ENCODE measurements around the gene CNN2. TPM values are rescaled to one million over a fixed set of nuclear protein-coding genes. Genes with fewer than 3 reads are reported as not detected.

The CNN2 gene
- polyA plus RNA-seq, 1 donor from 2014 or later = 42.8 TPM

GRCh38 chr19:1057176-1057855, 30.9 kb downstream of the CNN2 start:
- Histone ChIP-seq H3K4me3 (ENCODE audit: low read length) (no peak overlapping the region), H3K27ac (ENCODE audit: low read length) (no peak overlapping the region), H3K9me3 (ENCODE audit: low read length) (peaks cover 28% of the 10 kb centered on the region), H3K4me2 (ENCODE audit: low read length) (no peak overlapping the region), H3K9me2 (ENCODE audit: insufficient read depth, low read length) (no peaks in the 10 kb centered on the region), H3K79me2 (replicated peaks; ENCODE audit: insufficient read depth, low read length) (no peaks in the 10 kb centered on the region), H3K36me3 (ENCODE audit: insufficient read depth, low read length) (peaks cover 12% of the 10 kb centered on the region), H3K9ac (ENCODE audit: low read length) (no peak overlapping the region), H3F3A (ENCODE audit: insufficient read depth, low read length, poor library complexity, severe bottlenecking) (no peaks in the 10 kb centered on the region), H4K20me1 (ENCODE audit: insufficient read depth) (no peaks in the 10 kb centered on the region), H3K27me3 (ENCODE audit: insufficient read depth, low read depth, low read length) (no peaks in the 10 kb centered on the region), H2AFZ (ENCODE audit: low read depth, low read length) (no peak overlapping the region)
- no peak for TF ChIP-seq TAF1 (IDR thresholded peaks at IDR 0.05; ENCODE audit: low read depth)
- TF ChIP-seq EP300 (conservative IDR thresholded peaks at IDR 0.05; ENCODE audit: poor library complexity, severe bottlenecking) = no peak
- TF ChIP-seq POLR2AphosphoS5 (IDR thresholded peaks at IDR 0.05) = no peak
- TF ChIP-seq EZH2 (IDR thresholded peaks at IDR 0.05; ENCODE audit: borderline replicate concordance, insufficient read depth, low read length, poor library complexity, severe bottlenecking) = no peak
- TF ChIP-seq RAD21 (conservative IDR thresholded peaks at IDR 0.05) = no peak
- TF ChIP-seq CTCF (IDR thresholded peaks at IDR 0.05; ENCODE audit: poor library complexity, severe bottlenecking) = no peak
- TF ChIP-seq SMC3 (conservative IDR thresholded peaks at IDR 0.05; ENCODE audit: poor library complexity) = no peak
- no peak for TF ChIP-seq MXI1 (conservative IDR thresholded peaks at IDR 0.05; ENCODE audit: poor library complexity, severe bottlenecking)
- no peak for TF ChIP-seq REST (IDR thresholded peaks at IDR 0.05; ENCODE audit: borderline replicate concordance)

- no peaks in the 10 kb centered on the region for H3F3A ChIP-seq (ENCODE audit: insufficient read depth, low read length, poor library complexity, severe bottlenecking)
- no peaks in the 10 kb centered on the region for H3K9me2 ChIP-seq (ENCODE audit: insufficient read depth, low read length)
- H3K27ac ChIP-seq (ENCODE audit: low read length) = no peak overlapping the region
- H3K27me3 ChIP-seq (ENCODE audit: insufficient read depth, low read depth, low read length) = no peaks in the 10 kb centered on the region
- H3K4me2 ChIP-seq (ENCODE audit: low read length) = no peak overlapping the region
- H4K20me1 ChIP-seq (ENCODE audit: insufficient read depth) = no peaks in the 10 kb centered on the region
- H3K9me3 ChIP-seq (ENCODE audit: low read length) = peaks cover 28% of the 10 kb centered on the region
- H3K9ac ChIP-seq (ENCODE audit: low read length) = no peak overlapping the region
- no peaks in the 10 kb centered on the region for H3K79me2 ChIP-seq (replicated peaks; ENCODE audit: insufficient read depth, low read length)
- H2AFZ ChIP-seq (ENCODE audit: low read depth, low read length) = no peak overlapping the region
- TF ChIP-seq CTCF (IDR thresholded peaks at IDR 0.05; ENCODE audit: poor library complexity, severe bottlenecking) (no peak), SMC3 (conservative IDR thresholded peaks at IDR 0.05; ENCODE audit: poor library complexity) (no peak), POLR2AphosphoS5 (IDR thresholded peaks at IDR 0.05) (no peak), MXI1 (conservative IDR thresholded peaks at IDR 0.05; ENCODE audit: poor library complexity, severe bottlenecking) (no peak), EP300 (conservative IDR thresholded peaks at IDR 0.05; ENCODE audit: poor library complexity, severe bottlenecking) (no peak), TAF1 (IDR thresholded peaks at IDR 0.05; ENCODE audit: low read depth) (no peak), REST (IDR thresholded peaks at IDR 0.05; ENCODE audit: borderline replicate concordance) (no peak), RAD21 (conservative IDR thresholded peaks at IDR 0.05) (no peak), EZH2 (IDR thresholded peaks at IDR 0.05; ENCODE audit: borderline replicate concordance, insufficient read depth, low read length, poor library complexity, severe bottlenecking) (no peak)
- H3K4me3 ChIP-seq (ENCODE audit: low read length) = no peak overlapping the region
- H3K36me3 ChIP-seq (ENCODE audit: insufficient read depth, low read length) = peaks cover 12% of the 10 kb centered on the region
Observed at GRCh38 chr19:1058112-1058511, 31.7 kb downstream of the CNN2 start.

Data from neural cell (in vitro differentiated cells).